VCaP (cell line): ENCODE results near the gene NRG2.

ENCODE experiments used
- H3K27ac ChIP-seq: fragments of 450-650 bp; 2 replicates; pipeline ENCODE4 v1.5.1; 2017
- CTCF ChIP-seq: fragments of 450-650 bp; conservative IDR thresholded peaks from 2 replicates; pipeline ENCODE4 v1.5.1; 2017; ENCODE audit warnings: mild to moderate bottlenecking, moderate library complexity

The NRG2 gene

DNA sequence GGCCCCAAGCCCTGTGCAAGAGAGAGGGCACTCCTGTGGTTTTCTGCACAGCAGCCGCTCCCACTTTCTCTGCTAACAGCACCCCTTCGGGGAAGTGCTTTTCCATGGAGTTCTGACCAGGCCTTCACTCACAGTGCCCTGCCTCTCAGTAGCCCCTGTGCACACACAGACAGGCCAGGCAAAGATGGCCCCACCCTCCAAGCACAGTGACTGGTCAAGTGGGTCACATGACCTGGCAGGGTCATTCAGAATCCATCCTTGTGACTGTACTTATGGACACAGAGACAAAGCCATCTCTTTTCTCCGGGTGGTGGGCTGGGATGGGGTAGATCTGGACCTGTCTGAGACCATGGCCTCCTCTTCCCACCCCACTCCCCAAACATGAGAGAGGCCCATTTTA lies 165.0 kb downstream of the NRG2 start:
- no peak overlapping the region for H3K27ac ChIP-seq
- no peak for TF ChIP-seq CTCF

DNA sequence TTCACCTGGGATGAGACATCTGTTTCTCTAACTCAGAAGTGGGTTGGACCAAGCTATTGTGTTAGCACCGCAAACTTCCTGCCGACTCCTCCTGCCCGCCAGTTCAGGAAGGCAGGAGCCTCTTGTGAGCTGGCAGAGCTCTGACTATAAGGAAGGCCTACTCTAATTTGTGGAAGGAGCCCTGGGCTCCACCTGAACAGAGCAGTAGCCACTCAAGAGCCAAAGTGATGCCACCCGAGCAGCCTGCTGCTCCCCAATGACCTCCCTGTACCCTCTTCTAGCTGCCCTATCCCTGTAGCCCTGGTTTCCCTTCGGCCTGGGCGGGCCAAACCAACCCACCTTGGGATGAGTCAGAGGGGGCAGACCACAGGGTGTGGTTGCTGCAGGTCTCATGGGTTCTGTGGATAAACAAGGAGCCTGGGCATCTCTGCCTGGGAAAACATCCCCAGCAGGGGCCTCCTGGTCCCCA lies 165.9 kb downstream of the NRG2 start:
- H3K27ac ChIP-seq: no peak overlapping the region
- TF ChIP-seq CTCF: no peak

DNA sequence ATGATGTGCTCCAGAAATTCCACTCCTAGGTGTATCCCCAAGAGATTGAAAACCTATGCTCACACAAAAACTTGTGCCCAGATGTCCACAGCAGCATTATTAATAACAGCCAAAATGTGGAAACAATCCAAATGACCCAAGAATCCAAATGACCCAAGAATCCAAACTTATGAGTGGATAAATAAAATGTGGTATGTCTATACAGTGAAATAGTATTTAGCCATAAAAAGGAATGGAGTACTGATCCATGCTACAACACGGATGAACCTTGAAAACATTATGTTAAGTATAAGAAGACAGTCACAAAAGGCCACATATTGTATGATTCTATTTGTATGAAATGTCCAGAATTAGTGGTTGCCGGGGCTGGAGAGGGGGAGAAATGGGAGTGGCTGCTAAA lies 167.1 kb downstream of the NRG2 start:
- TF ChIP-seq CTCF: no peak
- no peak overlapping the region for H3K27ac ChIP-seq

DNA sequence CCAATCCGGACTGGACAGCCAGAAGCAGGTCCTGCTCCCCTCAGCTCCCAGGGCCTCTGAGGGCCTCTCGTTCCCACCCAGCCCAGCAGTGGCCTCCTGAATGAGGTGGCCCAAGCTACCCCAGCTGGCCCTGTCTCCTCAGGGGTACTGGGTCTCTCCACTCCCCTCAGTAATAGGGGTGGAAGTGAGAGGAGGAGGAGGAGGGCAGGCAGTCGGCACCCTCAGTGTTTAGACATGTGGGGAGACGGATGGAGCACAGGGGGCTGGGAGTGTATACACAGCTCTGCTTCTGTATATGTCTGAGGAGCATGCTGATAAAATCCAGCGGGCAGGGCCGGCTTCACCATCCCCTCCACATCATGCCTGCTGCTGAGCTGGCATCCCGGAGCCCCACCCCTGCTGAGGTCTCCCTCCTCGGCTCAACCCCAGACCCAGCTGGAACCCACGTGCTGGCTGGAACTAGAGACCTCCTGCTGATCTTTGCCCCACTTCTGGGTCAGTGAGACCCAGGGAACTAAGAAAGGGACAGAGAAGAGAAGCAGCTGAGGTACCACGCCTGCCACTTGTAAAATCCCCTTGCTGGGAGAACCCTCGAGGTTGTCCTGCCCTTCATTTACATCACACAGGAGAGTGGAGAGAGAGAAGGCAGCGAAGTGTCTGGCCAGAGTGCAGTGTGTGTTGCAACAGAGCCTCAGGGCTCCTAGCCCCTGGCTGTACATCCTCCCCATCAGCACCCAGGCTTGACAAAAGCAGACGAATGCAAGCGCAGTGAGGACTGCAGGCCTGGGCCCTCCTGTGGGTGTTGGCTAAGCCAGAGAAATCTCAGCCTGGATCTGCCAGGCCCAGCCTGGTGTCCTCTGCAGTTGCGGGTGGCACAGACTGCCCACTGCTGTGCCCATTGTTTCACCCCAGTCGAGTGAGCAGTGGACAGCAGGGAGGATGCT lies 170.0 kb downstream of the NRG2 start:
- no peak overlapping the region for H3K27ac ChIP-seq
- no peak for TF ChIP-seq CTCF

GRCh38 chr5:139872052-139872766 lies 170.9 kb downstream of the NRG2 start:
- H3K27ac ChIP-seq: no peak overlapping the region
- TF ChIP-seq CTCF: peak; percentile 9; the same call in 1 of the 2 replicates

- TF ChIP-seq CTCF: no peak
- no peak overlapping the region for H3K27ac ChIP-seq
Measured at GRCh38 chr5:139871614-139872013, 171.5 kb downstream of the NRG2 start.

DNA sequence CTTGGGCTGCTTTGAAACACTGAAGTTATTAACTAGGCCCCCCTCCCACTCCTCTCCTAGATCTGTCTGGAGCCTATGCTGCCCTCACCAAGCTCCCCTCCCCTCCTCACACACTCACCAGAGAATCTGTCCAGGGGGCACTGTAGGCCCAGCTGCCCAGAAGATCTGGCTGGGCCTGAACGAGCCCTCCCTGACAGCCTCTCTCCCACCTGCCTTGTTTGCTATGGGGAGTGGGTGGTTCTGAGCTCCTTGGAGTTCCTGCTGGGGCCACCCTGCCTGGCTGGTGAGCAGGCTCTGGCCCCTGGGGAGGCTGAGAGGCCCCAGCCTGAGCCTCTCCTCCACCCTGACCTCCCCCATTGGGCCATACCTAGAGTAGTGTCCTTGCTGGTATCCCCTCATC lies 172.4 kb downstream of the NRG2 start:
- peak overlapping the region; percentile 89 for H3K27ac ChIP-seq
- no peak for TF ChIP-seq CTCF
